GM18909 (cell line): ENCODE data around the gene LYPD4.

Source experiments
- ATAC-seq: cut with Tn5 transposase; IDR thresholded peaks from one replicate; pipeline ENCODE4 v1.9.1; 2021; ENCODE audit warnings: mild to moderate bottlenecking; ENCODE audit not compliant: unreplicated experiment, poor library complexity

The LYPD4 gene

GRCh38 chr19:41844601-41845000 is at the start of gene LYPD4:
LYPD4 (minus strand) TSS chr19:41844683; CDS start chr19:41839285, 5,398 bp downstream.
- no peak for ATAC-seq

- no peak for ATAC-seq
These were observed 49.4 kb upstream of the LYPD4 start for GRCh38 chr19:41893899-41894298.

DNA sequence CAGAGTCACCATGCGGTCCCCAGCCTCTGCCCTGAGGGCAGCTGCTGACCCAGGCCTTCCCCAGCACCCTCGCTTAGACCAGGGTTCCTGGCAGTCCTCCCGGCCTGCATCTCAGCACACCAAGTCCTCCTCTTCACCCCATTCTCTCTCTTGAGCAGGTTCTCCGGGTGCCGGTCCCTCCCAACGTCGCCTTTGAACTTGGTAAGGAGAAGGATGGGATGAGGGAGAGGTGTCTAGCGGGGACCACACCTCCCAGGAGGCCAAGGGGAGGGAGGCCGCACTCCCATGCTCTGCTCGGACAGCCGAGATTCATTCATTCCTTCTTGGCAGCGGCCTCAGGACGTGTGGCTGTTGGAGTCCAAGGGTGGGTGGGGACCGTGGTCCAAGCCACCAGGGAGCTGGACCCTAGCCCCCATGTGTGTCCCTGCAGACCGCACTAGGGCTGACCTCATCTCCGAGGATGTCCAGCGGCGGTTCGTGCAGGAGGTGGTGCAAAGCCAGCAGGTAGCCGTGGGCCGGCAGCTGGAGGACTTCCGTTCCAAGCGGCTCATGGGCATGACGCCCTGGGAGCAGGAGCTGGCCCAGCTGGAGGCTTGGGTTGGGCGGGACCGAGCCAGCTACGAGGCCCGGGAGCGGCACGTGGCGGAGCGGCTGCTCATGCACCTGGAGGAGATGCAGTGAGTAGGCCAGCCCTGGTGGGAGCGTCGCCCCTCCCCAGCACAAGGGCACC is 47.9 kb upstream of the LYPD4 start:
- no peak for ATAC-seq

- no peak for ATAC-seq
These were observed 46.5 kb upstream of the LYPD4 start for GRCh38 chr19:41890936-41891335.

GRCh38 chr19:41889896-41890295 is 45.4 kb upstream of the LYPD4 start:
- ATAC-seq, result no peak

- no peak for ATAC-seq
These were observed 44.4 kb upstream of the LYPD4 start for GRCh38 chr19:41888926-41889325.

DNA sequence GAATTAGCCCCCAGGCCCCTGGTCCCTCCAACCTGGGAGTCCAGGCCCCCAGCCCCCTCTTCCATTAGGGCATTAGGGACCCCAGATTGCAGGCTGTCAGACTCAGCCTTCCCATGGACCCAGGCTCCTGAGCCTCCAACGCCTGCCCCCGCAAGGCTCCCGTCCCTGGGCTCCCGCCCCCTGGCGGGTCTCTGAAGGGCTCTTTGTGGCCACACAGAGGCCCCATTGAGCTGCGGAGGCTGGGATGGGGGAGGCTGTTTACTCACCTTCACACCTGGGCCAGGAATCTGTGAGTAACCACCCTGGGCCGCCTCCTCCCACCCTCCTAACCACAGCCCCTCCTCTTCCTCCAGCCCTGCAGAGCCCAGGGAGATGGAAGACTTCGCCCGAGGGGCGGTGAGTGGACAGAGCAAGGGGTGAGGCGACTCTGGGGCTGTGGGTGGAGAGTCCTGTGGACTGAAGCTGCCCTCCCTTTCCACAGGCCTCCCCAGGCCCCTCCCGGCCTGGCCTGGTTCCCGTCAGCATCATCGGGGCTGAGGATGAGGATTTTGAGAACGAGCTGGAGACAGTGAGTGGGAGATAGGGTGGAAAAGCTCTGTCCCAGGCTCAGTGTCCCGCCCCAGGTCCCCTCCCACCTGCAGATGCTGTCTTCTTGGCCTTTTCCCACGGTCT is 43.4 kb upstream of the LYPD4 start:
- no peak for ATAC-seq

GRCh38 chr19:41886761-41887710 is 42.6 kb upstream of the LYPD4 start:
- no peak for ATAC-seq

DNA sequence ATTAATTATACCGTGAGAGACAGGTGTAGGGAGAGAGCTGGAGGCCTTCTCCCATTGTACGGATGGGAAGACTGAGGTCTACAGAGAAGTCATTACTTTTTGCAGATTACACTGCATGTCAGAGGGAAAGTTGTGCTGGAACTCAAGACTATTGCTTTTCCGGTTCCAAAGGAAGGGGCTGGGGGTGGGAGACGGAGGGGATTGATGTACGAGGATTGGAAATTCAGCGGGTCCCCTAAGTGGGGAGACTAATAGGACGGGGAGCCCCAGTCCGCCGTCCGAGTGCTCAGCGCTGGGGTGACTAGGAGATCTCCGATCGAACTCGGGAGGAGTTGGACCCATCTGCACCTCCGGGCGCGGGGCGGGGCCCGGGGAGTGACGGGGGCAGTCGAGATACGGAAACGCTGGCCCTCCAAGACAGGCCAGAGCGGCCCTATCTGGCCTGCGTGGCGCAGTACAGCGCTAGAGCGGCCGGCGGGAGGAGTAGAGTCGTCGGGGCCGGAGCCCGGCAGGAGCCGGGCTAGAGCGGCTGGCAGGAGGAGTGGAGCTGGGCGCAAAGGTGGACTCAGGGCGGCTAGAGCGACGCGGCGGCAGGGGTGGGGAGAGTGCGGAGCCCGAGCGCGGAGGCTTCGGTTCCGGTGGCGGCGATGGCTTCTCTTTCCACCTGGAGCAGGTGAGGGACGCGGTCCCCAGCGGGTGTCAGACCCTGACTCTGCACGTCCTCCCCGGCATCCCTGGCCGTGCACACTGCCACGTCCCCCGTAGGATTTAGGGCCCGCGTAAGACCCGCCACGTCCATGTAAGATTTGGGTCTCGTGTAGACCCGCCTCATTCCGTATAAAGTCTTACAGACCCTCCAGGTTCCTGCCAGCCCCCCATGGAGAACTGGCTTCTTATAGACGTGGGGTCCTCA is 39.6 kb upstream of the LYPD4 start:
- ATAC-seq, result peak; percentile 79

DNA sequence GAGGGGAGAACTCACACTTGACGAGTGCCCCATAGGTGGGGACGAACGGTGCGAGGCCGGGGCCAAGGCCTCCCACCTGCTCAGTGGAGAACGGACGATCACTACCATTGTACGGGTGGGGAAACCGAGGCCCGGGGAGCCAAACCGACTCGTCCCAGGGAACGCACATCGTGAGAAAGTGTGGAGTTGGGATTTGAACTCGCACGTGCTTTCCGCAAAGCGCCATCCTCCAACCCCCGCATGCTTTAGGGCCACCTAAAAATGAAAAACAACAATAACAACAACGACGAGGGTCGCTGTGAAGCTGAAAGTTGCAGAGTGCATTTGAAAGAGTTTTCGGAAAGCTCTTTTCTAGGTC is 39.0 kb upstream of the LYPD4 start:
- no peak for ATAC-seq

GRCh38 chr19:41882568-41883462 is 38.3 kb upstream of the LYPD4 start, which contains the start of gene ARHGEF1:
ARHGEF1 (plus strand) TSS chr19:41883184; CDS start chr19:41888083, 4,899 bp downstream.
- ATAC-seq, result no peak

DNA sequence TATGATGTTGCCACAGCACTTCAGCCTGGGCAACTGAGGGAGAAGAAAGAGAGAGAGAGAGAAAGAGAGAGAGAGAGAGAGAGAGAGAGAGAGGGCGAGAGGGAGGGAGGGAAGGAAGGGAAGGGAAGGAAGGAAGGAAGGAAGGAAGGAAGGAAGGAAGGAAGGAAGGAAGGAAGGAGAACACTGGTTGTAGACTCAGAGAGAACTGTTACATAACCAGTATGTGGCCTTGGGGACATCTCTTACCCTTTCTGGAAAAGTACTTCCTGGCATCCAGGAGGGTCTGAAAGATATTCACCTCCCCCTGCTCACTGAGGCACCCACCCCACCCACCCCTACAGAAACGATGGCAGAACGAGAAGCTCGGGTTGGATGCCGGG is 35.8 kb upstream of the LYPD4 start:
- no peak for ATAC-seq

DNA sequence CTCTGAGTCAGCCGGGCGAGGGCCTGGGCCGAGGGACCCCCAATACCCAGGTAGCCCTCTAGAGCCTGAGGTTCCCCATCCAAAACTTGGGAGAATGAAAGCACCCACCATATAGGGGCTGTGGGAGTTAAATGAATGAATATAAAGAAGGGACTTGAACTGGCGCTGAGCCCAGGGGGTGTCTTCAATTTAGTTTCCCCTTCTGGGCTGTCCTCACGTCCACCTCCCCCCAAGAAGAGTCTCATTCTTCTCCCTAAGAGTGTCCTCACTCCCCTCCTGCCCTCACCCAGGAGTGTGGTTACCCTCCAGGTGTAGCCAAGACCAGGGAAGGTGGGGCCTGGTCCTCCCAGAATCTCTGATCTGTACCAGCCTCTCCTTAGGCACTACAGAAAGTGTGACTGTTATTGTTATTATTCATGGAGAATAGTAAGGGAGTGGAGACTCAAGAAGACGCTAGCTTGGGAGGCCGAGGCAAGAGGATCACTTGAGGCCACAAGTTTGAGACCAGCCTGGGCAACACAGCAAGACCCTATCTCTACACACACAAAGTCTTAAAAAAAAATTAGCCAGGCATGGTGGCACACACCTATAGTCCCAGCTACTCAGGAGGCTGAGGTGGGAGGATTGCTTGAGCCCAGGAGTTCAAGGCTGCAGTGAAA is 35.3 kb upstream of the LYPD4 start:
- ATAC-seq, result no peak

DNA sequence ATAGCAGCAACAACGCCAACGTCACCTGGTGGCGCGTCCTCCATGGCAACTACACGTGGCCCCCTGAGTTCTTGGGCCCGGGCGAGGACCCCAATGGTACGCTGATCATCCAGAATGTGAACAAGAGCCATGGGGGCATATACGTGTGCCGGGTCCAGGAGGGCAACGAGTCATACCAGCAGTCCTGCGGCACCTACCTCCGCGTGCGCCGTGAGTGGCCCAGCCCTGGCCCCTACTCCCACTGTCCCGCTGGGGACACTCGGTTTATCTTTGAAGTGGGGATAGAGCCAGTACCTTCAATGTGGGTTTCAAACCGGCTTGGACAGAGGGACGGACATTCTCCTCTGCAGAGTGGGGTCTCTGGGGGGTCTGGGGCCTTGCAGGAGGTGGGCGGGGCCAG is 34.6 kb upstream of the LYPD4 start:
- ATAC-seq, result no peak

- no peak for ATAC-seq
These were observed 33.7 kb upstream of the LYPD4 start for GRCh38 chr19:41877916-41878905.

GRCh38 chr19:41876847-41877832 is 32.7 kb upstream of the LYPD4 start, which contains the start of gene CD79A:
CD79A (plus strand) TSS chr19:41877279; CDS start chr19:41877305, 26 bp downstream.
- ATAC-seq, result peak; percentile 69
